Measurements from ENCODE around the gene NONO. TPM values are rescaled to one million over a fixed set of nuclear protein-coding genes. Genes with fewer than 3 reads are reported as not detected.
A peak's percentile ranks its signal among the peaks of the same experiment; 100 is the strongest.

Gene NONO
- total and polyA plus RNA-seq, 2 experiments from 2014 or later: 175 to 318 TPM

- no peak within 1 kb of the TSS for H3K4me2 ChIP-seq
- no peaks in the 10 kb centered on the region for H3K9me3 ChIP-seq (ENCODE audit: low read depth)
- WGBS (ENCODE audit: low lambda C conversion rate, missing lambda C conversion rate): 73% methylated on average over 10 of the region's 10 CpGs
- no peaks in the 10 kb centered on the region for H3K9me2 ChIP-seq (replicated peaks; ENCODE audit: insufficient read depth)
- no peaks in the 10 kb centered on the region for H3K36me3 ChIP-seq (replicated peaks; ENCODE audit: insufficient read depth, low read depth)
- peak within 1 kb of the TSS; percentile 9 for H3K27ac ChIP-seq
- H2AFZ ChIP-seq: no peak within 1 kb of the TSS
- H3K27me3 ChIP-seq: no peaks in the 10 kb centered on the region
- no peak within 1 kb of the TSS for H3K4me3 ChIP-seq
- TF ChIP-seq CTCF (IDR thresholded peaks at IDR 0.05; ENCODE audit: poor library complexity) (no peak), EZH2 (IDR thresholded peaks at IDR 0.05; ENCODE audit: borderline replicate concordance) (no peak), EZH2phosphoT487 (IDR thresholded peaks at IDR 0.05; ENCODE audit: low read depth, severe bottlenecking, unreplicated experiment) (no peak)
- H3K79me2 ChIP-seq: no peaks in the 10 kb centered on the region
- peak; percentile 10 for DNase-seq (ENCODE audit: low spot score)
- no peaks in the 10 kb centered on the region for H4K20me1 ChIP-seq (ENCODE audit: insufficient read depth, poor library complexity, severe bottlenecking)
- no peaks in the 10 kb centered on the region for H3K4me1 ChIP-seq (ENCODE audit: insufficient read depth)
These were observed 17.9 kb downstream of the NONO start, which contains the start of gene ITGB1BP2 for GRCh38 chrX:71301195-71301924. Gene ITGB1BP2 (plus strand): TSS chrX:71301750. CDS start chrX:71301807, 57 bp downstream.

GRCh38 chrX:71302461-71303213, 19.2 kb downstream of the NONO start:
- Histone ChIP-seq H3K36me3 (replicated peaks; ENCODE audit: insufficient read depth, low read depth) (no peaks in the 10 kb centered on the region), H3K4me3 (no peak overlapping the region), H3K4me2 (no peak overlapping the region), H3K9me3 (ENCODE audit: low read depth) (no peaks in the 10 kb centered on the region), H3K9me2 (replicated peaks; ENCODE audit: insufficient read depth) (no peaks in the 10 kb centered on the region), H4K20me1 (ENCODE audit: insufficient read depth, poor library complexity, severe bottlenecking) (no peaks in the 10 kb centered on the region), H3K27ac (no peak overlapping the region), H3K79me2 (no peaks in the 10 kb centered on the region), H2AFZ (no peak overlapping the region), H3K4me1 (ENCODE audit: insufficient read depth) (no peaks in the 10 kb centered on the region), H3K27me3 (no peaks in the 10 kb centered on the region)
- no peak for DNase-seq (ENCODE audit: low spot score)
- 72% methylated on average over 5 of the region's 5 CpGs for WGBS (ENCODE audit: low lambda C conversion rate, missing lambda C conversion rate)
- TF ChIP-seq EZH2phosphoT487 (IDR thresholded peaks at IDR 0.05; ENCODE audit: low read depth, severe bottlenecking, unreplicated experiment) (no peak), EZH2 (IDR thresholded peaks at IDR 0.05; ENCODE audit: borderline replicate concordance) (no peak), CTCF (IDR thresholded peaks at IDR 0.05; ENCODE audit: poor library complexity) (no peak)

- Histone ChIP-seq H3K4me3 (no peak overlapping the region), H2AFZ (no peak overlapping the region), H3K27ac (no peak overlapping the region), H3K9me2 (replicated peaks; ENCODE audit: insufficient read depth) (no peaks in the 10 kb centered on the region), H3K4me1 (ENCODE audit: insufficient read depth) (no peaks in the 10 kb centered on the region), H3K4me2 (no peak overlapping the region), H3K27me3 (no peaks in the 10 kb centered on the region), H4K20me1 (ENCODE audit: insufficient read depth, poor library complexity, severe bottlenecking) (no peaks in the 10 kb centered on the region), H3K36me3 (replicated peaks; ENCODE audit: insufficient read depth, low read depth) (no peaks in the 10 kb centered on the region), H3K9me3 (ENCODE audit: low read depth) (no peaks in the 10 kb centered on the region), H3K79me2 (no peaks in the 10 kb centered on the region)
- TF ChIP-seq CTCF (IDR thresholded peaks at IDR 0.05; ENCODE audit: poor library complexity) (no peak), EZH2phosphoT487 (IDR thresholded peaks at IDR 0.05; ENCODE audit: low read depth, severe bottlenecking, unreplicated experiment) (no peak), EZH2 (IDR thresholded peaks at IDR 0.05; ENCODE audit: borderline replicate concordance) (no peak)
- no peak for DNase-seq (ENCODE audit: low spot score)
- WGBS (ENCODE audit: low lambda C conversion rate, missing lambda C conversion rate): 69% methylated on average over 2 of the region's 2 CpGs
These were observed 21.1 kb downstream of the NONO start for GRCh38 chrX:71304561-71304960.
